Body of pancreas (tissue), 4 donors: ENCODE data around the gene ARHGEF17. TPM values are rescaled to one million over a fixed set of nuclear protein-coding genes. Genes with fewer than 3 reads are reported as not detected.

ENCODE experiments used
- ATAC-seq: fragments of 150-250 bp; one replicate; pipeline ENCODE4 v1.9.1; 2016
- DNase-seq, 4 donors: peaks; one replicate each; pipeline ENCODE4 v3.0.0-alpha.2; 2019
- H3K27ac ChIP-seq, 4 donors: fragments of 200-600 bp; sonication (generic); 1 replicate in 3 of 4; 2 replicates in 1 of 4; pipeline versions ENCODE4 v1.5.1 to v1.6.1; 2016 to 2019; ENCODE audit warnings: mild to moderate bottlenecking in 1 of 4, mixed read lengths in 1 of 4, moderate library complexity in 1 of 4
- H3K27me3 ChIP-seq, 2 donors: fragments of 200-600 bp; sonication (generic); one replicate each; pipeline ENCODE4 v1.6.0; 2016; ENCODE audit warnings: mild to moderate bottlenecking in 1 of 2
- H3K36me3 ChIP-seq, 2 donors: fragments of 200-600 bp; sonication (generic); replicated peaks in 1 of 2; 2 replicates each; pipeline ENCODE4 v1.5.1; 2016; ENCODE audit warnings: low read depth in 2 of 2; ENCODE audit not compliant: insufficient read depth in 1 of 2
- H3K4me1 ChIP-seq: fragments of 200-600 bp; sonication (generic); one replicate; pipeline ENCODE4 v1.6.0; 2016
- H3K4me3 ChIP-seq, 2 donors: fragments of 200-600 bp; sonication (generic); 1 replicate in 1 of 2; 2 replicates in 1 of 2; pipeline ENCODE4 v1.5.1; 2016 to 2019
- H3K9me3 ChIP-seq, 3 donors: fragments of 200-600 bp; sonication (generic); 1 replicate in 2 of 3; 2 replicates in 1 of 3; pipeline ENCODE4 v1.5.1; 2016
- POLR2A ChIP-seq, 3 donors: fragments of 450-650 bp; IDR thresholded peaks; one replicate each; pipeline ENCODE4 v1.6.1; 2016; ENCODE audit warnings: antibody characterized with exemption in 3 of 3, mild to moderate bottlenecking in 2 of 3
- WGBS, 2 donors: methylation state at CpG; one replicate each; pipeline ENCODE4 v1.1.5; 2017; 5-methylcytosine and 5-hydroxymethylcytosine counted together
- intact Hi-C: fragments of 100-400 bp; cut with DNase I; formaldehyde crosslinking; loops from one replicate; pipeline ENCODE4 v1.15.1; 2023
- total RNA-seq, 2 donors: library from RNA; depleted of rRNA; stranded (reverse); fragments of >200 nt; gene quantifications; one replicate each; pipeline ENCODE4 v1.1.0, GENCODE V29; 2016
- TF ChIP-seq, protein P1 (sequence below), 7 experiments: fragments of 450-650 bp in 4 of 7; fragments of 200-600 bp in 3 of 7; sonication (generic) in 3 of 7; IDR thresholded peaks; one replicate each; pipeline ENCODE4 v1.5.1; 2016 to 2019; ENCODE audit warnings: antibody characterized with exemption in 7 of 7

ARHGEF17 gene
- total RNA-seq, 2 donors from 2014 or later = 19.2 to 28.0 TPM

DNA sequence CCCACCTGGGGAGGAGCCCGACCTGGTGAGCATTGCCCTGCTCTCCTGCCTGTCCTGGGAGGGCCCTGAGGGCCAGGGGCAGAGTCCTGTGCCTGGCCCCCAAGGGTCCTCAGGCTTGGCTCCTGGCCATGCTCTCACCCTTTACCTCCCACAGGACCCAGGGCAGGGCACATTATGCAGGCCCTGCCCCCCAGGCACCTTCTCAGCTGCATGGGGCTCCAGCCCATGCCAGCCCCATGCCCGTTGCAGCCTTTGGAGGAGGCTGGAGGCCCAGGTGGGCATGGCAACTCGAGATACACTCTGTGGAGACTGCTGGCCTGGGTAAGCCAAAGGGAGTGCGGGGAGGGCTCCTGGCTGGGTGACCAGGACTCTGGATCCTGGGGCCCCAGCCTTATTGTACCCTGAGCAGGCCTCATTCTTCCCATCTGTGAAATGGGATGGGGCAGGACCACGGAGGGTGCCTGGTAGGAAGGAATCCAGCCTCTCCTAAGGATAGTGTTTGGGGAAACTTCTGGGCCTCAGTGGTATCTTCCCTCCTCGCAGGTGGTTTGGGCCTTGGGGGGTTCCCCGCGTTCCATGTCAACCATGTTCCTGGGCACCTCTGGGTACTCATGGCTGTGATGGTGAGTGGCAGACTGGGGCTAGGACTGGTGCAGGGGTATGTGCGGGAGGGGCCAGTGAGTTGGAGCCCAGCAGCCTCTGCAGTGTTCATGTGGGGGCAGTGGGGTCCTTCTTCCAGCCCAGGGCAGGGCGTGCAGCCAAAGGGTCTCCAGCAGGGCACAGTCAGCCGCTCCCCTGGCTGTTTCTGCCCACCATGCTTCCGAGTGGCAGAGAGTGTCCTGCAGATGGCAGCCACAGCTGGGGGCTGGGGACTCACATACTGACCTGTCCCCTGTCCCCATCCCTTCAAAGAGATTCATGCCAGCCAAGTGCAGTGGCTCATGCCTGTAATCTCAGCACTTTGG, 82.8 kb downstream of the ARHGEF17 start:
- peaks cover 7% of the 10 kb centered on the region for H3K4me1 ChIP-seq
- intact Hi-C loops = loop anchor here (5.0 to 10.0 kb wide), 2 partner anchors 34 to 96 kb away; no protein-coding TSS in a partner anchor
- H3K27ac ChIP-seq = no peak overlapping the region
- TF ChIP-seq, protein P1, sequence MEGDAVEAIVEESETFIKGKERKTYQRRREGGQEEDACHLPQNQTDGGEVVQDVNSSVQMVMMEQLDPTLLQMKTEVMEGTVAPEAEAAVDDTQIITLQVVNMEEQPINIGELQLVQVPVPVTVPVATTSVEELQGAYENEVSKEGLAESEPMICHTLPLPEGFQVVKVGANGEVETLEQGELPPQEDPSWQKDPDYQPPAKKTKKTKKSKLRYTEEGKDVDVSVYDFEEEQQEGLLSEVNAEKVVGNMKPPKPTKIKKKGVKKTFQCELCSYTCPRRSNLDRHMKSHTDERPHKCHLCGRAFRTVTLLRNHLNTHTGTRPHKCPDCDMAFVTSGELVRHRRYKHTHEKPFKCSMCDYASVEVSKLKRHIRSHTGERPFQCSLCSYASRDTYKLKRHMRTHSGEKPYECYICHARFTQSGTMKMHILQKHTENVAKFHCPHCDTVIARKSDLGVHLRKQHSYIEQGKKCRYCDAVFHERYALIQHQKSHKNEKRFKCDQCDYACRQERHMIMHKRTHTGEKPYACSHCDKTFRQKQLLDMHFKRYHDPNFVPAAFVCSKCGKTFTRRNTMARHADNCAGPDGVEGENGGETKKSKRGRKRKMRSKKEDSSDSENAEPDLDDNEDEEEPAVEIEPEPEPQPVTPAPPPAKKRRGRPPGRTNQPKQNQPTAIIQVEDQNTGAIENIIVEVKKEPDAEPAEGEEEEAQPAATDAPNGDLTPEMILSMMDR (IDR thresholded peaks at IDR 0.05) = no peak
- TF ChIP-seq POLR2A (IDR thresholded peaks at IDR 0.05) = no peak
- H3K9me3 ChIP-seq = no peaks in the 10 kb centered on the region
- no peak overlapping the region for H3K4me3 ChIP-seq
- 83 to 92% methylated on average over 9 to 12 of the region's 12 CpGs for WGBS, 2 donors
- H3K36me3 ChIP-seq = no peaks in the 10 kb centered on the region
- DNase-seq (no peak), ATAC-seq (no peak)
- H3K27me3 ChIP-seq = no peaks in the 10 kb centered on the region

DNA sequence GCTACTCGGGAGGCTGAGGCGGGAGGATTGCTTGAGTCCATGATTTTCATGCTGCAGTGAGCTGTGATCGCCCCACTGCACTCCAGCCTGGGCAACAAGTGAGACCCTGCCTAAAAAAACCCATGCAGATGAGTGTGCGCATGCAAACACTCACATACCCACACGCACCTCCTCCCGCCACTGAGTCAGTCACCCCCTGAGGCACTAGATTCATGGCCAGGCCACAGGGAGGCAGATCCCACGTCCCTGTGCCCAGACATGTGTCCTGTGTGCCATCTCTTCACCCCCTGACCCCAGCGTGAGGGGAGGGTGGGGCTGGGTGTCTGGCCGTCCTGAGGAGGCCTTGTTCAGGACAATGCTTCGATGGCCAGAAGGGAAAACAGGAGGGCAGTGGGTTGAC, 83.6 kb downstream of the ARHGEF17 start:
- no peak for TF ChIP-seq POLR2A (IDR thresholded peaks at IDR 0.05)
- TF ChIP-seq, protein P1 (IDR thresholded peaks at IDR 0.05) = no peak
- no peaks in the 10 kb centered on the region for H3K36me3 ChIP-seq
- no peaks in the 10 kb centered on the region for H3K9me3 ChIP-seq
- DNase-seq (no peak), ATAC-seq (no peak)
- H3K27ac ChIP-seq = no peak overlapping the region
- peaks cover 7% of the 10 kb centered on the region for H3K4me1 ChIP-seq
- intact Hi-C loops = loop anchor here (5.0 to 10.0 kb wide), 2 partner anchors 34 to 97 kb away; no protein-coding TSS in a partner anchor
- H3K27me3 ChIP-seq = no peaks in the 10 kb centered on the region
- no peak overlapping the region for H3K4me3 ChIP-seq
- 89 to 90% methylated on average over 6 to 10 of the region's 10 CpGs for WGBS, 2 donors

DNA sequence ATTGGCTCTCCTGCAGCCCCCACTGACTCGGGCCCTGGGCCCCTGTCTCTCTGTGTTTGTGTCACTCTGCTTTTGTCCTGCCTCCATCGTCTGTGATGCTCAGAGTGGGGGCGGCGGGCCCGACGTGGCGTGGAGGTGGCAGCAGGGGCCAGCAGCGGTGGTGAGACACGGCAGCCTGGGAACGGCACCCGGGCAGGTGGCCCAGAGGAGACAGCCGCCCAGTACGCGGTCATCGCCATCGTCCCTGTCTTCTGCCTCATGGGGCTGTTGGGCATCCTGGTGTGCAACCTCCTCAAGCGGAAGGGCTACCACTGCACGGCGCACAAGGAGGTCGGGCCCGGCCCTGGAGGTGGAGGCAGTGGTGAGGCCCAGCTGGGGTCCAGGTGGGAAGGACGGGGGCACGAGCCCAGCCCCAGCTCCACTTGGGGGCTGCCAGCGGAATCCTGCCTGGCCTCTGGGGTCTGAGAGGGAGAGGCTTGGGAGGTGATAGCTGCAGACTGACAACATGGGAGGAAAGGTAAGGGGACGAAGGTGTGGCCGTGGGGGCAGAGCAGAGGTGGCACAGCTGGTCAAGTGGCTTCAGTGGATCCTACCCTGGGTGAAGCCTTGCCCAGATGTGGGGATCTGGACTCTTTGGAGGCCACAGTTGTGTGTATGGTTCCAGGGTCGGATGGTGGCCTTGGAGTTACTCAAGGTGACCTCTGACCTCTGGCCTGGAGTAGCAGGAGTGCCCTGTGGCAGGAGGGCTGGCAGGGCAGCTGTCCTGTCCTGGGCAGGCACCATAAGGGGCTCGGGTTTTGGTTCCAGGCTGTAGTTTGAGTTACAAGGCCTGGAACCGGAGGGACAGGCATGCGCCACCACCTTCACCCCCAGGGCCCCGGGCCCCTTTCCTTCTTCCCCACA, 84.3 kb downstream of the ARHGEF17 start:
- no peaks in the 10 kb centered on the region for H3K36me3 ChIP-seq
- ATAC-seq = no peak
- H3K27ac ChIP-seq = no peak overlapping the region
- H3K4me1 ChIP-seq = peaks cover 7% of the 10 kb centered on the region
- TF ChIP-seq, protein P1 (IDR thresholded peaks at IDR 0.05) = no peak
- TF ChIP-seq POLR2A (IDR thresholded peaks at IDR 0.05) = no peak
- no peak overlapping the region for H3K4me3 ChIP-seq
- no peak for DNase-seq
- WGBS, 2 donors = 87 to 89% methylated on average over 14 to 25 of the region's 31 CpGs
- no peaks in the 10 kb centered on the region for H3K9me3 ChIP-seq
- H3K27me3 ChIP-seq = no peaks in the 10 kb centered on the region
- intact Hi-C loops = loop anchor here (5.0 to 10.0 kb wide), 2 partner anchors 35 to 98 kb away; no protein-coding TSS in a partner anchor

DNA sequence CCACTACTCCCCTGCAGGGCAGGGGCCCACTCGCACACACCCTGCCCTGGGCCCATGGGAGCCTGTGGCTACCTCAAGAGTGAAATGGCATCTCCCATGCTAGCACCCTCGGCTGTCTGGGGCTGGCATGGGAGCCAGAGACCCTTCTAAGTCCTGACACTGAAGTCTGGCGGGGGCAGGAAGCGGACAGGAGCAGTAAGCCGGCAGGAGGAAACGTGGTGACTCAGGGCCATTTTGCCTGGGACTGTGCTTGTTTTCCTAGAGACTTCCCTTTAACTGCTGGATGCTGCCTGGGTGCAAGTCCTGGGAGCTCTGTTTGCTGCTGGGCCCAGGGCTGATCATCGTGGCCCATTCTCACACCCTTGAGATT, 84.9 kb downstream of the ARHGEF17 start:
- WGBS, 2 donors = 88 to 90% methylated on average over 6 to 7 of the region's 7 CpGs
- ATAC-seq (no peak), DNase-seq (no peak)
- no peak overlapping the region for H3K4me3 ChIP-seq
- no peak overlapping the region for H3K27ac ChIP-seq
- TF ChIP-seq, protein P1 (IDR thresholded peaks at IDR 0.05) = no peak
- no peak for TF ChIP-seq POLR2A (IDR thresholded peaks at IDR 0.05)
- H3K4me1 ChIP-seq = peaks cover 7% of the 10 kb centered on the region
- no peaks in the 10 kb centered on the region for H3K36me3 ChIP-seq
- H3K9me3 ChIP-seq = no peaks in the 10 kb centered on the region
- intact Hi-C loops = loop anchor here (5.0 to 10.0 kb wide), 2 partner anchors 36 to 98 kb away; no protein-coding TSS in a partner anchor
- no peaks in the 10 kb centered on the region for H3K27me3 ChIP-seq
